Upper lobe of left lung (tissue), 6 donors: ENCODE results near the gene FAM168B. TPM values are rescaled to one million over a fixed set of nuclear protein-coding genes. Genes with fewer than 3 reads are reported as not detected.
A peak's percentile ranks its signal among the peaks of the same experiment; 100 is the strongest.
"Not testable (repeated sequence)": the region's sequence is repeated elsewhere in the genome, so short reads cannot be mapped to it uniquely, and the experiment has no call there.

Experiments used
- ATAC-seq, 2 donors: fragments of 200-7000 bp; cut with Tn5 transposase; one replicate each; pipeline ENCODE4 v1.9.1; 2022; ENCODE audit warnings: mild to moderate bottlenecking in 2 of 2, moderate library complexity in 2 of 2; ENCODE audit not compliant: low FRiP score in 2 of 2
- DNase-seq, 2 donors: peaks; one replicate each; pipeline ENCODE4 v3.0.0-alpha.2; 2019 to 2020
- H3K27ac ChIP-seq, 4 donors: fragments of 200-600 bp; sonication (generic); one replicate each; pipeline ENCODE4 v1.5.1; 2016 to 2019
- H3K27me3 ChIP-seq, 4 donors: fragments of 200-600 bp; sonication (generic); one replicate each; pipeline ENCODE4 v1.5.1; 2017 to 2019
- H3K36me3 ChIP-seq, 4 donors: fragments of 200-600 bp; sonication (generic); one replicate each; pipeline ENCODE4 v1.5.1; 2016 to 2019
- H3K4me1 ChIP-seq, 4 donors: fragments of 200-600 bp; sonication (generic); one replicate each; pipeline ENCODE4 v1.5.1; 2018 to 2019
- H3K4me3 ChIP-seq, 4 donors: fragments of 200-600 bp; sonication (generic); one replicate each; pipeline ENCODE4 v1.5.1; 2017 to 2019; ENCODE audit warnings: mild to moderate bottlenecking in 2 of 4, moderate library complexity in 1 of 4
- H3K9me3 ChIP-seq, 4 donors: fragments of 200-600 bp; sonication (generic); one replicate each; pipeline ENCODE4 v1.5.1; 2018 to 2019
- EP300 ChIP-seq, 4 donors: sonication (generic); formaldehyde crosslinking; IDR thresholded peaks; one replicate each; pipeline ENCODE4 v1.5.1; 2017; ENCODE audit warnings: antibody characterized with exemption in 4 of 4, control low read depth in 2 of 4
- POLR2A ChIP-seq, 4 donors: fragments of 450-650 bp; IDR thresholded peaks; one replicate each; pipeline ENCODE4 v1.5.1; 2016 to 2017; ENCODE audit warnings: antibody characterized with exemption in 4 of 4, mild to moderate bottlenecking in 2 of 4
- POLR2AphosphoS5 ChIP-seq, 2 donors: sonication (generic); formaldehyde crosslinking; IDR thresholded peaks; one replicate each; pipeline ENCODE4 v1.5.1; 2017; ENCODE audit warnings: antibody characterized with exemption in 2 of 2
- WGBS, 2 donors: methylation state at CpG; one replicate each; pipeline ENCODE4 v1.1.5; 2017 to 2018; 5-methylcytosine and 5-hydroxymethylcytosine counted together
- total RNA-seq, 6 donors: library from RNA; depleted of rRNA in 4 of 6; stranded (reverse); fragments of >200 nt in 4 of 6; gene quantifications; one replicate each; pipeline versions ENCODE4 v1.1.0 to v1.2.1, GENCODE V29; 2016 to 2021
- TF ChIP-seq, protein P1 (sequence below), 6 experiments: fragments of 450-650 bp in 4 of 6; fragments of 200-600 bp in 2 of 6; sonication (generic) in 2 of 6; IDR thresholded peaks; one replicate each; pipeline ENCODE4 v1.5.1; 2016 to 2019; ENCODE audit warnings: antibody characterized with exemption in 6 of 6
- donor health status: DM: no; HTN: no; CAD: no; lungs with moderate emphysema.
- donor health status: DM: no; HTN: yes; CAD: no; lungs with severe emphysema.

FAM168B gene
- total RNA-seq, 6 donors from 2014 or later, result 22.0 to 86.9 (median 72.8) TPM

DNA sequence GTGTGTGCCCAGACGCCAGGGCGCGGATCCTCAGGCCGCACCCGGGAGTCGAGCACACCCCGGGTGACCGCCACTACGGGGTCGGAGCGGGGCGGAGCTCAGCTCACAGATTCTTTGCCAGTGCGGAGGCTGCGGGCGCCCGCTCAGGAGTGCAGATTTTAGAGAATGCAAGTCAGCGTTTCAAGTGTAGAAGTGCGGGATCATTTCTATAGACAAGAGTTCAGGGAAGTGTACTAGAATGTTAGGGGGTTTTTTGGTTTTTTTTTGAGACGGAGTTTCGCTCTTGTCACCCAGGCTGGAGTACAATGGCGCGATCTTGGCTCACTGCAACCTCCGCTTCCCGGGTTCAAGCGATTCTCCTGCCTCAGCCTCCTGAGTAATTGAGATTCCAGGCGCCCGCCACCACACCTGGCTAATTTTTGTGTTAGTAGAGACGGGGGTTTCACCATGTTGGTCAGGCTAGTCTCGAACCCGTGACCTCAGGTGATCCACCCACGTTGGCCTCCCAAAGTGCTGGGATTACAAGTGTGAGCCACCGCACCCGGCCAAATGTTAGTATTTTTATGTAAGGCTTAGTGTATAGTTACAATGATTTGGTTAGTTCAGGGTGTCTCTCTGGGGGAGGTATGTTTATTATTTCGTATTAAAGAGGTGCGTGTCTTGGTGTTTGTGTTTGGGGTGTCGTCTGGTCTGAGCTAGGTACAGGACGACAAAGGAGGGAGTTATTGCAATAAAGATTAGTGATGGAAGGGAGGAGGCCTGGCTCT is 619 bp upstream of the FAM168B start:
- Histone ChIP-seq H3K4me1 (peaks cover 16 to 31% (median 17%) of the 10 kb centered on the region in 4 donors), H3K36me3 (peaks cover 0 to 7% (median 4%) of the 10 kb centered on the region in 4 donors), H3K9me3 (no peaks in the 10 kb centered on the region), H3K27ac (peak overlapping the region; percentile 90 to 98 (median 96)), H3K4me3 (peak overlapping the region; percentile 40 to 73 (median 66)), H3K27me3 (no peaks in the 10 kb centered on the region)
- peak in 1 of 4 donors; percentile 12 for TF ChIP-seq EP300 (IDR thresholded peaks at IDR 0.05)
- TF ChIP-seq, protein P1, sequence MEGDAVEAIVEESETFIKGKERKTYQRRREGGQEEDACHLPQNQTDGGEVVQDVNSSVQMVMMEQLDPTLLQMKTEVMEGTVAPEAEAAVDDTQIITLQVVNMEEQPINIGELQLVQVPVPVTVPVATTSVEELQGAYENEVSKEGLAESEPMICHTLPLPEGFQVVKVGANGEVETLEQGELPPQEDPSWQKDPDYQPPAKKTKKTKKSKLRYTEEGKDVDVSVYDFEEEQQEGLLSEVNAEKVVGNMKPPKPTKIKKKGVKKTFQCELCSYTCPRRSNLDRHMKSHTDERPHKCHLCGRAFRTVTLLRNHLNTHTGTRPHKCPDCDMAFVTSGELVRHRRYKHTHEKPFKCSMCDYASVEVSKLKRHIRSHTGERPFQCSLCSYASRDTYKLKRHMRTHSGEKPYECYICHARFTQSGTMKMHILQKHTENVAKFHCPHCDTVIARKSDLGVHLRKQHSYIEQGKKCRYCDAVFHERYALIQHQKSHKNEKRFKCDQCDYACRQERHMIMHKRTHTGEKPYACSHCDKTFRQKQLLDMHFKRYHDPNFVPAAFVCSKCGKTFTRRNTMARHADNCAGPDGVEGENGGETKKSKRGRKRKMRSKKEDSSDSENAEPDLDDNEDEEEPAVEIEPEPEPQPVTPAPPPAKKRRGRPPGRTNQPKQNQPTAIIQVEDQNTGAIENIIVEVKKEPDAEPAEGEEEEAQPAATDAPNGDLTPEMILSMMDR (IDR thresholded peaks at IDR 0.05), result no peak
- ATAC-seq, result peak; percentile 89 to 90
- DNase-seq, result peak in 1 of 2 donors; percentile 79
- 10 to 12% methylated on average over 37 of the region's 37 CpGs for WGBS, 2 donors

DNA sequence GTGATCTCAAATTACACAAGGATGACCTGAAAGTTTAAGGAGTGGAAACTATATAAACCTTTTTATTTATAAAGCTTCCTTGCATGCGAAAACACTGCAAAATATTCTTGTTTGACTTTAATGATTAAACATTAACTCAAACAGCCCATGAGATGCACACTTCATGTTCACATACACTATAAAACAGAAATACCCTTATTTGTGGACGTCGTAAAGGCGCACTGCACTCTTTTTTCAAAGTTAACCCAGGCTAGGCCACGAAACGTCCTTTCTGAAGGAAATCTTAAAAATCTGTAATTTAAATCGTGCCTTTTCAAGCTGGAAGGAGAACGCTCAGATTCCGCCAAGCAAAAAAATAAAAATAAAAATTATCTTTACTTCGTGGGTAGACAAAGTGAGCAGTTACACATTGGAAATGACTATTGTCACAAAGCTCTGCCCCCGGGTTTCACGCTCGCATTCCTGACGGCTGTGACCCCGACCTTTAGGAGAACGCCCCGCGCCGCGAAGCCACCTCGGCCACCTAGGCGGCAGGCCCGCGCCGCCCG is 728 bp downstream of the FAM168B start:
- no peak for DNase-seq
- WGBS, 2 donors, result 1 to 2% methylated on average over 21 to 26 of the region's 26 CpGs
- TF ChIP-seq POLR2A (IDR thresholded peaks at IDR 0.05) (no peak), POLR2AphosphoS5 (IDR thresholded peaks at IDR 0.05) (no peak), EP300 (IDR thresholded peaks at IDR 0.05) (no peak)
- TF ChIP-seq, protein P1 (IDR thresholded peaks at IDR 0.05), result no peak

DNA sequence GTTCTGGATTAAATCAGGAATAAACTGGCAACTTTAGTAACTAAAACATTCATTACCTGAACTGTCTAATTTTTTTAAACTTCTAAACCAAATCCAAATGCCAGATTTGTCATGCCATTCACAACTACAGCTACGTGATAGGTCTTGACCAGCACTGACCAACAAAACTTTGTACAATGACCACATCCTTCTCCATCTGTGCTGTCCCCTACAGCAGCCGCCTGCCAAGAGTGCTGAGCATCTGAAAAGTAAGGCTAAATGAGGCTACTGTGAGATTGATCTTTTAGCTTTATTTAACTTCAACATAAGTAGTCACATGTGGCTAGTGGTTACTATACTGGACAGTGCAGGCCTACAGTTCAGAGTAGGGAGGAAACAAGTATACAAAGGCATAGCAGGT is 7.6 kb downstream of the FAM168B start:
- Histone ChIP-seq H3K36me3 (peaks cover 12 to 57% (median 38%) of the 10 kb centered on the region in 4 donors), H3K9me3 (no peaks in the 10 kb centered on the region), H3K4me3 (no peak overlapping the region), H3K27me3 (no peaks in the 10 kb centered on the region), H3K27ac (no peak overlapping the region), H3K4me1 (peaks cover 2 to 18% (median 10%) of the 10 kb centered on the region in 4 donors)
- 64 to 78% methylated on average over 2 of the region's 2 CpGs for WGBS, 2 donors
- no peak for DNase-seq
- no peak for ATAC-seq
- TF ChIP-seq POLR2A (IDR thresholded peaks at IDR 0.05) (no peak), EP300 (IDR thresholded peaks at IDR 0.05) (no peak)
- TF ChIP-seq, protein P1 (IDR thresholded peaks at IDR 0.05), result no peak

More for the DNA sequence above, 728 bp downstream of the FAM168B start:
- ATAC-seq, result no peak
- Histone ChIP-seq H3K27ac (peak overlapping the region; percentile 90 to 98 (median 96)), H3K9me3 (no peaks in the 10 kb centered on the region), H3K36me3 (peaks cover 8 to 21% (median 11%) of the 10 kb centered on the region in 4 donors), H3K4me3 (peak overlapping the region; percentile 35 to 73 (median 66)), H3K27me3 (no peaks in the 10 kb centered on the region), H3K4me1 (peaks cover 16 to 31% (median 17%) of the 10 kb centered on the region in 4 donors)

DNA sequence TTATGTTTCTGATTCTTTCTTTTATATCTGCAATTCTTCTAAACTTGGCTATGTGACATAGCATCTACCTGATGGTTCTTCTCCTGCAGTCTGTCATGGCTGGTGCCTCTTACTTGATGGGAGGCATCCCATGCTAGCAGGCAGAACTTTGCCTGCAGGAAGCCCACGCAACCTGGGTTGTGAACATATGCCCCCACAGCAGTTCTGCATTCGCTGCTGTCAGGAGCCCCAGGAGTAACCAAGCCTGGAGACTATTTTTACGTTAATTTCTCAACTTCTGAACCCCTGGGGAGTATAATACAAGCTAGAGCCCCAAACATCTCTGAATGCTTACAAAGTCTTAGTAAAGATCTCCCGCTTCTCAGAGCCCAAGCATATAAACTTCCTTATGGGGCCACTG is 12.1 kb downstream of the FAM168B start:
- ATAC-seq (no peak), DNase-seq (no peak)
- WGBS, 2 donors, result 97 to 98% methylated on average over 4 of the region's 4 CpGs
- no peak overlapping the region for H3K27ac ChIP-seq
- no peaks in the 10 kb centered on the region for H3K27me3 ChIP-seq
- H3K36me3 ChIP-seq, result peaks cover 14 to 67% (median 47%) of the 10 kb centered on the region in 4 donors
- TF ChIP-seq POLR2AphosphoS5 (IDR thresholded peaks at IDR 0.05) (no peak), POLR2A (IDR thresholded peaks at IDR 0.05) (no peak), EP300 (IDR thresholded peaks at IDR 0.05) (no peak)
- TF ChIP-seq, protein P1 (IDR thresholded peaks at IDR 0.05), result no peak
- peaks cover 0 to 17% (median 14%) of the 10 kb centered on the region in 4 donors for H3K4me1 ChIP-seq
- no peaks in the 10 kb centered on the region for H3K9me3 ChIP-seq
- no peak overlapping the region for H3K4me3 ChIP-seq

DNA sequence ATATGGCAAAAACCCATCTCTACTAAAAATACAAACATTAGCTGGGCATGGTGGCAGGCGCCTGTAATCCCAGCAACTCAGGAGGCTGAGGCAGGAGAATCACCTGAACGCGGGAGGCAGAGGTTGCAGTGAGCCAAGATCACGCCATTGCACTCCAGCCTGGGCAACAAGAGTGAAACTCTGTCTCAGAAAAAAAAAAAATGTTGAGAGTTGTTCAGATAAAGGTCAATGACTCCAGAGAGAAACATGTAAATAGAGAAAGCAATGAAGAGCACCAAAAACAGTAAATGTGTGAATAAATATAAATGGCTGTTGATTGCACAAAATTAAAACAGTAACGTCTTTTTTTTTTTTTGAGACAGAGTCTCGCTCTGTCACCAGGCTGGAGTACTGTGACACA is 13.3 kb downstream of the FAM168B start:
- H3K4me3 ChIP-seq, DNase-seq, H3K27me3 ChIP-seq, H3K9me3 ChIP-seq, ATAC-seq, H3K27ac ChIP-seq: not testable (repeated sequence)
- Histone ChIP-seq H3K36me3 (peaks cover 14 to 72% (median 50%) of the 10 kb centered on the region in 4 donors), H3K4me1 (peaks cover 0 to 11% (median 4%) of the 10 kb centered on the region in 4 donors)
- WGBS, 2 donors, result 87 to 90% methylated on average over 6 of the region's 6 CpGs
